Stimulated activated CD4-positive, alpha-beta T cell treated with anti-CD3 and anti-CD28 coated beads, Interleukin-4, amount 100 ng/mL, for 48 hours (primary cell): Measurements from ENCODE around the gene GALNT17.

Source experiments
- DNase-seq, 2 donors: peaks; one replicate each; pipeline ENCODE4 v3.0.0-alpha.2; 2020; ENCODE audit warnings: low read depth in 2 of 2

GALNT17 gene

GRCh38 chr7:71504697-71505441, 372.9 kb downstream of the GALNT17 start:
- no peak for DNase-seq

- no peak for DNase-seq
Measured at GRCh38 chr7:71506822-71507221, 374.9 kb downstream of the GALNT17 start.

GRCh38 chr7:71507680-71508602, 376.0 kb downstream of the GALNT17 start:
- no peak for DNase-seq

- no peak for DNase-seq
Measured at GRCh38 chr7:71509381-71509780, 377.4 kb downstream of the GALNT17 start.

- no peak for DNase-seq
Measured at GRCh38 chr7:71511361-71511807, 379.4 kb downstream of the GALNT17 start.

GRCh38 chr7:71517940-71518699, 386.2 kb downstream of the GALNT17 start:
- DNase-seq, result no peak

GRCh38 chr7:71518880-71519279, 386.9 kb downstream of the GALNT17 start:
- no peak for DNase-seq

GRCh38 chr7:71521506-71521905, 389.6 kb downstream of the GALNT17 start:
- no peak for DNase-seq

- DNase-seq, result no peak
Measured at GRCh38 chr7:71526106-71526505, 394.2 kb downstream of the GALNT17 start.

GRCh38 chr7:71527213-71527612, 395.3 kb downstream of the GALNT17 start:
- DNase-seq, result no peak

GRCh38 chr7:71535616-71536015, 403.7 kb downstream of the GALNT17 start:
- DNase-seq, result no peak

GRCh38 chr7:71538210-71538609, 406.3 kb downstream of the GALNT17 start:
- no peak for DNase-seq

- no peak for DNase-seq
Measured at GRCh38 chr7:71539615-71540014, 407.7 kb downstream of the GALNT17 start.

GRCh38 chr7:71541707-71542353, 409.9 kb downstream of the GALNT17 start:
- DNase-seq, result no peak

- DNase-seq, result no peak
Measured at GRCh38 chr7:71543396-71543795, 411.5 kb downstream of the GALNT17 start.

- DNase-seq, result no peak
Measured at GRCh38 chr7:71544816-71545215, 412.9 kb downstream of the GALNT17 start.

- no peak for DNase-seq
Measured at GRCh38 chr7:71547426-71547825, 415.5 kb downstream of the GALNT17 start.

- no peak for DNase-seq
Measured at GRCh38 chr7:71548746-71549145, 416.8 kb downstream of the GALNT17 start.

- no peak for DNase-seq
Measured at GRCh38 chr7:71553306-71553705, 421.4 kb downstream of the GALNT17 start.

GRCh38 chr7:71555758-71556157, 423.8 kb downstream of the GALNT17 start:
- no peak for DNase-seq

GRCh38 chr7:71558806-71559613, 427.1 kb downstream of the GALNT17 start:
- DNase-seq, result no peak
